Activated T-helper 2 cell treated with anti-CD3 and anti-CD28 coated beads, Interferon-gamma antibody, Interleukin-2, Interleukin-4, amounts not matched to agents 10 μg/mL and 5 μg/mL and 100 μg/mL, durations not matched to agents 14 hours and 24 hours and 36 hours (primary cell): Measurements from ENCODE around the gene MUC4. TPM values are rescaled to one million over a fixed set of nuclear protein-coding genes. Genes with fewer than 3 reads are reported as not detected.

Experiments used
- DNase-seq: peaks from one replicate; pipeline ENCODE4 v3.0.0; 2021; ENCODE audit warnings: low spot score
- H3K27ac Mint-ChIP-seq: one replicate; pipeline ENCODE4 v1.8.0; 2021; ENCODE audit warnings: mixed read lengths
- H3K27me3 Mint-ChIP-seq: one replicate; pipeline ENCODE4 v1.8.0; 2021; ENCODE audit warnings: low read depth, mixed read lengths
- H3K36me3 Mint-ChIP-seq: one replicate; pipeline ENCODE4 v1.8.0; 2021; ENCODE audit warnings: low read depth, mixed read lengths
- H3K4me1 Mint-ChIP-seq: one replicate; pipeline ENCODE4 v1.8.0; 2021; ENCODE audit warnings: low read depth, mixed read lengths
- H3K4me3 Mint-ChIP-seq: one replicate; pipeline ENCODE4 v1.8.0; 2021; ENCODE audit warnings: low read depth, mild to moderate bottlenecking, moderate library complexity, mixed read lengths
- H3K9me3 Mint-ChIP-seq: one replicate; pipeline ENCODE4 v1.8.0; 2021; ENCODE audit warnings: mixed read lengths
- intact Hi-C: fragments of 100-400 bp; cut with micrococcal nuclease; formaldehyde crosslinking; loops from one replicate; pipeline ENCODE4 v1.15.1; 2023
- total RNA-seq: library from RNA; stranded (reverse); gene quantifications from 2 replicates; pipeline ENCODE4 v1.2.3, GENCODE V29; 2022

MUC4 gene
- total RNA-seq, 1 donor from 2014 or later, result 1.4 TPM

- H3K36me3 Mint-ChIP-seq, result no peaks in the 10 kb centered on the region
- H3K4me3 Mint-ChIP-seq, result no peak overlapping the region
- peaks cover 14% of the 10 kb centered on the region for H3K4me1 Mint-ChIP-seq
- intact Hi-C loops, result loop anchor here (2.0 to 10.0 kb wide), 3 partner anchors 192 to 355 kb away; no protein-coding TSS in a partner anchor
- H3K27me3 Mint-ChIP-seq, result no peaks in the 10 kb centered on the region
- no peak for DNase-seq
- no peak overlapping the region for H3K27ac Mint-ChIP-seq
- H3K9me3 Mint-ChIP-seq, result no peaks in the 10 kb centered on the region
Observed at GRCh38 chr3:195849322-195850074, 37.8 kb upstream of the MUC4 start.

- intact Hi-C loops, result no loop called here
- H3K27ac Mint-ChIP-seq, result no peak overlapping the region
- no peaks in the 10 kb centered on the region for H3K27me3 Mint-ChIP-seq
Observed at GRCh38 chr3:195847055-195847950, 35.6 kb upstream of the MUC4 start.

GRCh38 chr3:195845483-195845882, 33.8 kb upstream of the MUC4 start:
- Mint-ChIP-seq H3K27ac (no peak overlapping the region), H3K27me3 (no peaks in the 10 kb centered on the region), H3K4me1 (no peaks in the 10 kb centered on the region), H3K9me3 (no peaks in the 10 kb centered on the region), H3K36me3 (no peaks in the 10 kb centered on the region), H3K4me3 (no peak overlapping the region)
- intact Hi-C loops, result no loop called here
- no peak for DNase-seq

More at GRCh38 chr3:195847055-195847950, 35.6 kb upstream of the MUC4 start:
- H3K36me3 Mint-ChIP-seq, result no peaks in the 10 kb centered on the region
- H3K4me1 Mint-ChIP-seq, result peaks cover 7% of the 10 kb centered on the region
- no peaks in the 10 kb centered on the region for H3K9me3 Mint-ChIP-seq
- no peak overlapping the region for H3K4me3 Mint-ChIP-seq
- DNase-seq, result no peak

GRCh38 chr3:195844671-195845218, 33.0 kb upstream of the MUC4 start:
- H3K4me3 Mint-ChIP-seq, result no peak overlapping the region
- DNase-seq, result no peak
- H3K4me1 Mint-ChIP-seq, result no peaks in the 10 kb centered on the region
- no peaks in the 10 kb centered on the region for H3K36me3 Mint-ChIP-seq
- no peak overlapping the region for H3K27ac Mint-ChIP-seq
- no peaks in the 10 kb centered on the region for H3K9me3 Mint-ChIP-seq
- H3K27me3 Mint-ChIP-seq, result no peaks in the 10 kb centered on the region
- intact Hi-C loops, result no loop called here

GRCh38 chr3:195839260-195840010, 27.7 kb upstream of the MUC4 start:
- H3K27ac Mint-ChIP-seq, result no peak overlapping the region
- H3K9me3 Mint-ChIP-seq, result no peaks in the 10 kb centered on the region
- H3K4me1 Mint-ChIP-seq, result no peaks in the 10 kb centered on the region
- no peaks in the 10 kb centered on the region for H3K36me3 Mint-ChIP-seq
- no peak for DNase-seq
- intact Hi-C loops, result no loop called here
- peaks cover 2% of the 10 kb centered on the region for H3K27me3 Mint-ChIP-seq
- no peak overlapping the region for H3K4me3 Mint-ChIP-seq

GRCh38 chr3:195838714-195839113, 27.0 kb upstream of the MUC4 start:
- Mint-ChIP-seq H3K27me3 (peaks cover 2% of the 10 kb centered on the region), H3K27ac (no peak overlapping the region), H3K9me3 (no peaks in the 10 kb centered on the region), H3K4me3 (no peak overlapping the region), H3K36me3 (no peaks in the 10 kb centered on the region), H3K4me1 (no peaks in the 10 kb centered on the region)
- intact Hi-C loops, result no loop called here
- no peak for DNase-seq

GRCh38 chr3:195836476-195837135, 24.9 kb upstream of the MUC4 start:
- H3K36me3 Mint-ChIP-seq, result no peaks in the 10 kb centered on the region
- no peaks in the 10 kb centered on the region for H3K4me1 Mint-ChIP-seq
- DNase-seq, result no peak
- H3K9me3 Mint-ChIP-seq, result no peaks in the 10 kb centered on the region
- H3K4me3 Mint-ChIP-seq, result no peak overlapping the region
- no peak overlapping the region for H3K27ac Mint-ChIP-seq
- intact Hi-C loops, result no loop called here
- H3K27me3 Mint-ChIP-seq, result peaks cover 2% of the 10 kb centered on the region

GRCh38 chr3:195835791-195836190, 24.1 kb upstream of the MUC4 start:
- Mint-ChIP-seq H3K9me3 (no peaks in the 10 kb centered on the region), H3K36me3 (no peaks in the 10 kb centered on the region), H3K27me3 (peaks cover 2% of the 10 kb centered on the region), H3K4me1 (no peaks in the 10 kb centered on the region), H3K27ac (no peak overlapping the region), H3K4me3 (no peak overlapping the region)
- intact Hi-C loops, result no loop called here
- no peak for DNase-seq

GRCh38 chr3:195834675-195835583, 23.2 kb upstream of the MUC4 start:
- H3K4me1 Mint-ChIP-seq, result no peaks in the 10 kb centered on the region
- H3K36me3 Mint-ChIP-seq, result no peaks in the 10 kb centered on the region
- DNase-seq, result no peak
- intact Hi-C loops, result no loop called here
- peaks cover 2% of the 10 kb centered on the region for H3K27me3 Mint-ChIP-seq
- no peak overlapping the region for H3K27ac Mint-ChIP-seq
- no peaks in the 10 kb centered on the region for H3K9me3 Mint-ChIP-seq
- H3K4me3 Mint-ChIP-seq, result no peak overlapping the region

- Mint-ChIP-seq H3K9me3 (no peaks in the 10 kb centered on the region), H3K36me3 (no peaks in the 10 kb centered on the region), H3K4me3 (no peak overlapping the region), H3K27ac (no peak overlapping the region), H3K27me3 (no peaks in the 10 kb centered on the region), H3K4me1 (no peaks in the 10 kb centered on the region)
- intact Hi-C loops, result no loop called here
- DNase-seq, result no peak
Observed at GRCh38 chr3:195829897-195830254, 18.1 kb upstream of the MUC4 start.

GRCh38 chr3:195828762-195829161, 17.0 kb upstream of the MUC4 start:
- H3K27ac Mint-ChIP-seq, result no peak overlapping the region
- intact Hi-C loops, result no loop called here
- no peaks in the 10 kb centered on the region for H3K27me3 Mint-ChIP-seq
- no peak overlapping the region for H3K4me3 Mint-ChIP-seq
- DNase-seq, result no peak
- H3K36me3 Mint-ChIP-seq, result no peaks in the 10 kb centered on the region
- no peaks in the 10 kb centered on the region for H3K9me3 Mint-ChIP-seq
- H3K4me1 Mint-ChIP-seq, result no peaks in the 10 kb centered on the region
